CD14-positive monocyte (primary cell): ENCODE data around the gene CETP. TPM values are rescaled to one million over a fixed set of nuclear protein-coding genes. Genes with fewer than 3 reads are reported as not detected.

Experiments used
- DNase-seq, 3 donors: peaks; one replicate each; pipeline ENCODE4 v3.0.0-alpha.2; 2011 to 2022
- H2AFZ ChIP-seq: 2 replicates; pipeline ENCODE4 v1.6.0; 2012; ENCODE audit warnings: mild to moderate bottlenecking, low read depth, low read length, inconsistent platforms; ENCODE audit not compliant: insufficient read depth, poor library complexity, severe bottlenecking
- H3K27ac ChIP-seq, 2 donors: 1 replicate in 1 of 2; 2 replicates in 1 of 2; pipeline ENCODE4 v1.5.1; 2012 to 2013; ENCODE audit warnings: low read length in 2 of 2, control low read depth in 1 of 2, inconsistent platforms in 1 of 2, low read depth in 1 of 2, mild to moderate bottlenecking in 1 of 2
- H3K27me3 ChIP-seq, 2 donors: one replicate each; pipeline versions ENCODE4 v1.6.0 to v1.6.1; 2011 to 2013; ENCODE audit warnings: low read length in 2 of 2; ENCODE audit not compliant: control insufficient read depth in 2 of 2, insufficient read depth in 2 of 2
- H3K36me3 ChIP-seq, 2 donors: replicated peaks in 1 of 2; 1 replicate in 1 of 2; 2 replicates in 1 of 2; pipeline versions ENCODE4 v1.5.1 to v1.6.1; 2012 to 2013; ENCODE audit warnings: low read length in 2 of 2, control low read depth in 1 of 2, inconsistent platforms in 1 of 2, mild to moderate bottlenecking in 1 of 2; ENCODE audit not compliant: insufficient read depth in 2 of 2, control insufficient read depth in 1 of 2
- H3K4me1 ChIP-seq, 2 donors: 1 replicate in 1 of 2; 2 replicates in 1 of 2; pipeline versions ENCODE4 v1.5.1 to v1.6.1; 2012 to 2013; ENCODE audit warnings: low read length in 2 of 2, control low read depth in 1 of 2, inconsistent platforms in 1 of 2, mild to moderate bottlenecking in 1 of 2, moderate library complexity in 1 of 2; ENCODE audit not compliant: insufficient read depth in 2 of 2, control insufficient read depth in 1 of 2
- H3K4me2 ChIP-seq: replicated peaks from 2 replicates; pipeline ENCODE3; 2012; ENCODE audit warnings: low read length, moderate library complexity, mild to moderate bottlenecking; ENCODE audit not compliant: poor library complexity, severe bottlenecking; ENCODE audit errors: extremely low read depth
- H3K4me3 ChIP-seq, 3 experiments: fragments of 200-600 bp in 1 of 3; sonication (generic) in 1 of 3; replicated peaks in 1 of 3; 1 replicate in 2 of 3; 2 replicates in 1 of 3; pipeline ENCODE4 v1.5.1; 2011 to 2013; ENCODE audit warnings: low read length in 3 of 3, mild to moderate bottlenecking in 3 of 3, control low read depth in 2 of 3, low read depth in 2 of 3, inconsistent platforms in 1 of 3, moderate library complexity in 1 of 3
- H3K79me2 ChIP-seq: 2 replicates; pipeline ENCODE4 v1.6.0; 2012; ENCODE audit warnings: mild to moderate bottlenecking, control low read depth, inconsistent platforms, low read length, moderate library complexity; ENCODE audit not compliant: insufficient read depth
- H3K9ac ChIP-seq: 2 replicates; pipeline ENCODE4 v1.6.0; 2017; ENCODE audit warnings: low read length, mild to moderate bottlenecking; ENCODE audit not compliant: insufficient read depth, poor library complexity, severe bottlenecking
- H3K9me3 ChIP-seq, 2 donors: replicated peaks in 1 of 2; 1 replicate in 1 of 2; 2 replicates in 1 of 2; pipeline versions ENCODE4 v1.5.1 to v1.6.1; 2012 to 2013; ENCODE audit warnings: low read length in 2 of 2, control low read depth in 1 of 2; ENCODE audit not compliant: control insufficient read depth in 1 of 2, insufficient read depth in 1 of 2
- H4K20me1 ChIP-seq: 2 replicates; pipeline ENCODE4 v1.6.0; 2012; ENCODE audit warnings: mild to moderate bottlenecking, low read length, control low read depth, moderate library complexity; ENCODE audit not compliant: insufficient read depth
- H3K27ac Mint-ChIP-seq, 7 donors: one replicate each; pipeline ENCODE4 v1.8.0; 2020; ENCODE audit warnings: mild to moderate bottlenecking in 7 of 7, mixed read lengths in 7 of 7, moderate library complexity in 6 of 7, inconsistent platforms in 2 of 7
- H3K27me3 Mint-ChIP-seq, 3 donors: one replicate each; pipeline ENCODE4 v1.8.0; 2021 to 2022; ENCODE audit warnings: low read depth in 3 of 3, mild to moderate bottlenecking in 3 of 3, mixed read lengths in 3 of 3, moderate library complexity in 3 of 3, inconsistent platforms in 1 of 3
- H3K36me3 Mint-ChIP-seq, 2 donors: one replicate each; pipeline ENCODE4 v1.8.0; 2020; ENCODE audit warnings: mixed read lengths in 2 of 2, inconsistent platforms in 1 of 2, mild to moderate bottlenecking in 1 of 2
- H3K4me1 Mint-ChIP-seq: one replicate; pipeline ENCODE4 v1.8.0; 2020; ENCODE audit warnings: mild to moderate bottlenecking, mixed read lengths
- H3K4me3 Mint-ChIP-seq, 2 donors: one replicate each; pipeline ENCODE4 v1.8.0; 2020; ENCODE audit warnings: mild to moderate bottlenecking in 2 of 2, mixed read lengths in 2 of 2, moderate library complexity in 1 of 2
- H3K9me3 Mint-ChIP-seq, 7 donors: one replicate each; pipeline ENCODE4 v1.8.0; 2020 to 2022; ENCODE audit warnings: mixed read lengths in 7 of 7, mild to moderate bottlenecking in 6 of 7, moderate library complexity in 6 of 7, inconsistent platforms in 2 of 7
- CTCF ChIP-seq: fragments of 200-600 bp; IDR thresholded peaks from one replicate; pipeline ENCODE4 v1.8.0; 2022; ENCODE audit warnings: antibody characterized with exemption, mild to moderate bottlenecking
- WGBS: methylation state at CpG from one replicate; pipeline ENCODE4 v1.1.5; 2013; ENCODE audit warnings: missing lambda C conversion rate; ENCODE audit not compliant: insufficient coverage; 5-methylcytosine and 5-hydroxymethylcytosine counted together
- intact Hi-C, 2 donors: fragments of 100-400 bp; cut with micrococcal nuclease; formaldehyde crosslinking; loops; one replicate each; pipeline versions ENCODE4 v1.15.0 to v1.15.1; 2023
- polyA plus RNA-seq, 3 donors: library from polyadenylated mRNA; depleted of rRNA in 1 of 3; unstranded in 2 of 3; stranded (reverse) in 1 of 3; fragments of 300-500 nt in 2 of 3; fragments of >200 nt in 1 of 3; fragmentation: Illumina TruSeq in 2 of 3; gene quantifications; 1 replicate in 2 of 3; 2 replicates in 1 of 3; pipeline ENCODE4 v1.2.3, GENCODE V29; 2012 to 2021

CETP gene
- polyA plus RNA-seq, 3 donors: 0.61 to 2.1 (median 1.3) TPM

GRCh38 chr16:56956756-56957155 is 5.0 kb upstream of the CETP start:
- Histone ChIP-seq H2AFZ (no peak overlapping the region), H3K36me3 (no peaks in the 10 kb centered on the region), H3K27ac (no peak overlapping the region), H3K79me2 (no peaks in the 10 kb centered on the region), H3K4me2 (no peak overlapping the region), H3K9ac (no peak overlapping the region), H3K9me3 (no peaks in the 10 kb centered on the region), H3K27me3 (no peaks in the 10 kb centered on the region), H3K4me1 (peaks cover 18 to 22% of the 10 kb centered on the region in 2 donors), H3K4me3 (no peak overlapping the region), H4K20me1 (no peaks in the 10 kb centered on the region)
- no peak for DNase-seq
- H3K9me3 Mint-ChIP-seq: no peaks in the 10 kb centered on the region
- no peaks in the 10 kb centered on the region for H3K36me3 Mint-ChIP-seq
- H3K4me1 Mint-ChIP-seq: peaks cover 21% of the 10 kb centered on the region
- intact Hi-C loops: no loop called here
- peaks cover 0 to 8% (median 0%) of the 10 kb centered on the region in 3 donors for H3K27me3 Mint-ChIP-seq
- no peak overlapping the region for H3K27ac Mint-ChIP-seq
- H3K4me3 Mint-ChIP-seq: no peak overlapping the region
- no CpG with 5 or more reads among the region's 4 CpGs for WGBS
- TF ChIP-seq CTCF: no peak

GRCh38 chr16:56960681-56961281 is 969 bp upstream of the CETP start:
- Mint-ChIP-seq H3K4me3 (no peak overlapping the region), H3K27me3 (peaks cover 0 to 7% (median 4%) of the 10 kb centered on the region in 3 donors), H3K36me3 (peaks cover 0 to 3% of the 10 kb centered on the region in 2 donors), H3K27ac (no peak overlapping the region), H3K4me1 (peaks cover 37% of the 10 kb centered on the region), H3K9me3 (peaks cover 0 to 4% (median 0%) of the 10 kb centered on the region in 7 donors)
- Histone ChIP-seq H3K4me3 (no peak overlapping the region), H3K4me2 (no peak overlapping the region), H3K4me1 (peaks cover 36 to 46% of the 10 kb centered on the region in 2 donors), H3K79me2 (no peaks in the 10 kb centered on the region), H3K27me3 (no peaks in the 10 kb centered on the region), H3K27ac (no peak overlapping the region), H2AFZ (no peak overlapping the region), H3K9me3 (no peaks in the 10 kb centered on the region), H3K9ac (no peak overlapping the region), H4K20me1 (no peaks in the 10 kb centered on the region), H3K36me3 (no peaks in the 10 kb centered on the region)
- intact Hi-C loops: loop anchor here in 1 of 2 donors (10.0 kb wide), 1 partner anchor 204 kb away; no protein-coding TSS in a partner anchor
- no peak for TF ChIP-seq CTCF
- no peak for DNase-seq
- 77% methylated on average over 9 of the region's 13 CpGs for WGBS
